Esophagus squamous epithelium (tissue), 5 donors: ENCODE measurements around the gene PLIN5. TPM values are rescaled to one million over a fixed set of nuclear protein-coding genes. Genes with fewer than 3 reads are reported as not detected.

ENCODE experiments used
- DNase-seq: peaks from one replicate; lab custom pipeline; 2025; lab: John Stamatoyannopoulos, UW
- H3K27ac ChIP-seq, 4 donors: fragments of 200-600 bp; sonication (generic); one replicate each; pipeline ENCODE4 v1.5.1; 2016 to 2019; ENCODE audit warnings: mild to moderate bottlenecking in 1 of 4
- H3K27me3 ChIP-seq, 4 donors: fragments of 200-600 bp; sonication (generic); 1 replicate in 3 of 4; 2 replicates in 1 of 4; pipeline versions ENCODE4 v1.5.1 to v1.6.0; 2017 to 2021; ENCODE audit warnings: antibody characterized with exemption in 1 of 4
- H3K36me3 ChIP-seq, 3 donors: fragments of 200-600 bp; sonication (generic); one replicate each; pipeline ENCODE4 v1.5.1; 2016 to 2019
- H3K4me1 ChIP-seq, 3 donors: fragments of 200-600 bp; sonication (generic); one replicate each; pipeline ENCODE4 v1.5.1; 2017 to 2019
- H3K4me3 ChIP-seq, 4 donors: fragments of 200-600 bp; sonication (generic); 1 replicate in 3 of 4; 2 replicates in 1 of 4; pipeline ENCODE4 v1.5.1; 2016 to 2019; ENCODE audit warnings: mild to moderate bottlenecking in 2 of 4, moderate library complexity in 1 of 4
- H3K9me3 ChIP-seq, 3 donors: fragments of 200-600 bp; sonication (generic); one replicate each; pipeline ENCODE4 v1.5.1; 2016 to 2019
- CTCF ChIP-seq, 6 experiments: fragments of 450-650 bp in 4 of 6; fragments of 200-600 bp in 2 of 6; sonication (generic) in 2 of 6; IDR thresholded peaks; one replicate each; pipeline ENCODE4 v1.5.1; 2016 to 2019; ENCODE audit warnings: antibody characterized with exemption in 6 of 6, mild to moderate bottlenecking in 4 of 6, moderate library complexity in 4 of 6
- POLR2A ChIP-seq, 4 donors: fragments of 450-650 bp; IDR thresholded peaks; one replicate each; pipeline ENCODE4 v1.6.1; 2017; ENCODE audit warnings: antibody characterized with exemption in 4 of 4, mild to moderate bottlenecking in 4 of 4, moderate library complexity in 3 of 4
- WGBS, 2 donors: methylation state at CpG; one replicate each; pipeline ENCODE4 v1.1.5; 2018; 5-methylcytosine and 5-hydroxymethylcytosine counted together
- intact Hi-C: fragments of 100-400 bp; cut with DNase I; formaldehyde crosslinking; loops from one replicate; pipeline ENCODE4 v1.15.0; 2022
- total RNA-seq, 4 donors: library from RNA; depleted of rRNA; stranded (reverse); fragments of >200 nt; gene quantifications; one replicate each; pipeline ENCODE4 v1.1.0, GENCODE V29; 2016
- donor health status: DM: yes; HTN: yes; CAD: no.

The PLIN5 gene
- total RNA-seq, 4 donors from 2014 or later, result 1.9 to 12.9 (median 5.2) TPM

- DNase-seq, result no peak
Measured at GRCh38 chr19:4510435-4511255, 24.4 kb downstream of the PLIN5 start.

GRCh38 chr19:4508698-4509097 is 26.3 kb downstream of the PLIN5 start:
- 85% methylated on average over 15 of the region's 21 CpGs; no CpG with 5 or more reads in 1 of the 2 donors for WGBS, 2 donors
- no peak overlapping the region for H3K27ac ChIP-seq

More at GRCh38 chr19:4510435-4511255, 24.4 kb downstream of the PLIN5 start:
- intact Hi-C loops, result no loop called here
- 78 to 79% methylated on average over 8 to 13 of the region's 37 CpGs for WGBS, 2 donors
- H3K4me3 ChIP-seq, result no peak overlapping the region
- H3K9me3 ChIP-seq, result no peaks in the 10 kb centered on the region
- peaks cover 0 to 6% (median 0%) of the 10 kb centered on the region in 3 donors for H3K36me3 ChIP-seq
- no peaks in the 10 kb centered on the region for H3K4me1 ChIP-seq
- H3K27ac ChIP-seq, result no peak overlapping the region
- H3K27me3 ChIP-seq, result no peaks in the 10 kb centered on the region
- no peak for TF ChIP-seq CTCF (IDR thresholded peaks at IDR 0.05)
- no peak for TF ChIP-seq POLR2A (IDR thresholded peaks at IDR 0.05)

GRCh38 chr19:4507804-4508203 is 27.2 kb downstream of the PLIN5 start:
- peaks cover 0 to 33% (median 16%) of the 10 kb centered on the region in 3 donors for H3K36me3 ChIP-seq
- H3K27ac ChIP-seq, result no peak overlapping the region
- H3K9me3 ChIP-seq, result no peaks in the 10 kb centered on the region
- 70 to 91% methylated on average over 11 to 16 of the region's 17 CpGs for WGBS, 2 donors
- TF ChIP-seq POLR2A (IDR thresholded peaks at IDR 0.05), result no peak
- TF ChIP-seq CTCF (IDR thresholded peaks at IDR 0.05), result no peak
- no peak overlapping the region for H3K4me3 ChIP-seq
- no peak for DNase-seq
- no peaks in the 10 kb centered on the region for H3K27me3 ChIP-seq
- no peaks in the 10 kb centered on the region for H3K4me1 ChIP-seq
- intact Hi-C loops, result no loop called here

More at GRCh38 chr19:4508698-4509097, 26.3 kb downstream of the PLIN5 start:
- Histone ChIP-seq H3K27me3 (no peaks in the 10 kb centered on the region), H3K4me3 (no peak overlapping the region), H3K36me3 (peaks cover 0 to 25% (median 11%) of the 10 kb centered on the region in 3 donors), H3K9me3 (no peaks in the 10 kb centered on the region), H3K4me1 (no peaks in the 10 kb centered on the region)
- TF ChIP-seq POLR2A (IDR thresholded peaks at IDR 0.05), result no peak
- no peak for TF ChIP-seq CTCF (IDR thresholded peaks at IDR 0.05)
- intact Hi-C loops, result no loop called here
- DNase-seq, result no peak

- Histone ChIP-seq H3K4me1 (no peaks in the 10 kb centered on the region), H3K9me3 (no peaks in the 10 kb centered on the region), H3K27ac (no peak overlapping the region), H3K27me3 (no peaks in the 10 kb centered on the region), H3K36me3 (peaks cover 2 to 40% (median 22%) of the 10 kb centered on the region in 3 donors), H3K4me3 (no peak overlapping the region)
- intact Hi-C loops, result no loop called here
- DNase-seq, result no peak
- 80% methylated on average over 6 of the region's 12 CpGs; no CpG with 5 or more reads in 1 of the 2 donors for WGBS, 2 donors
- no peak for TF ChIP-seq POLR2A (IDR thresholded peaks at IDR 0.05)
- no peak for TF ChIP-seq CTCF (IDR thresholded peaks at IDR 0.05)
Measured at GRCh38 chr19:4507150-4507452, 27.9 kb downstream of the PLIN5 start.

- intact Hi-C loops, result no loop called here
- H3K4me1 ChIP-seq, result no peaks in the 10 kb centered on the region
- no peak overlapping the region for H3K27ac ChIP-seq
- WGBS, 2 donors, result 67 to 77% methylated on average over 5 of the region's 17 CpGs
- H3K36me3 ChIP-seq, result peaks cover 4 to 45% (median 27%) of the 10 kb centered on the region in 3 donors
- no peaks in the 10 kb centered on the region for H3K27me3 ChIP-seq
- no peaks in the 10 kb centered on the region for H3K9me3 ChIP-seq
- TF ChIP-seq POLR2A (IDR thresholded peaks at IDR 0.05), result no peak
- no peak for TF ChIP-seq CTCF (IDR thresholded peaks at IDR 0.05)
- H3K4me3 ChIP-seq, result no peak overlapping the region
- no peak for DNase-seq
Measured at GRCh38 chr19:4506449-4507149, 28.4 kb downstream of the PLIN5 start.
